ENCODE data around the gene GSTA4.

GSTA4 gene

DNA sequence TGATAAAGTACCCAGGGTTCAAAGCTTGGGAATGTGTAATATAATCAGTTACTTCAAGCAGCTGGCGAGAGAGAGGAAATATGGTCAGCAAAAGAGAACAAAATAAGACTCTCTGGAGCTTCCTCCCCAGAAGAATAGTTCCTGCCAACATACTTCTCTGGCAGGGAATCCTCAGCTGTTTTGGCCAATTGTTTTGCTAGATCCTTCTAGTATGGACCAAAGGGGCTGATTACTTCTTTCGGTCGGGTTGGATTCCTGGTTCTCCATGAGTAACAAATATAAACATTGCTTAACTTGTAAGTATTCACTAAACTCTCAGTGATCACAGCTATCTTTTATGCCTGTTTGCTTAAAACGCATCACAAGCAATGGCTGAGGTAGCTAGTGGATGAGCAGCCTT lies 38.7 kb upstream of the GSTA4 start:
- no peak for TF ChIP-seq EZH2 (IDR thresholded peaks at IDR 0.05; ENCODE audit: borderline replicate concordance, low read length)
- TF ChIP-seq, protein P1, sequence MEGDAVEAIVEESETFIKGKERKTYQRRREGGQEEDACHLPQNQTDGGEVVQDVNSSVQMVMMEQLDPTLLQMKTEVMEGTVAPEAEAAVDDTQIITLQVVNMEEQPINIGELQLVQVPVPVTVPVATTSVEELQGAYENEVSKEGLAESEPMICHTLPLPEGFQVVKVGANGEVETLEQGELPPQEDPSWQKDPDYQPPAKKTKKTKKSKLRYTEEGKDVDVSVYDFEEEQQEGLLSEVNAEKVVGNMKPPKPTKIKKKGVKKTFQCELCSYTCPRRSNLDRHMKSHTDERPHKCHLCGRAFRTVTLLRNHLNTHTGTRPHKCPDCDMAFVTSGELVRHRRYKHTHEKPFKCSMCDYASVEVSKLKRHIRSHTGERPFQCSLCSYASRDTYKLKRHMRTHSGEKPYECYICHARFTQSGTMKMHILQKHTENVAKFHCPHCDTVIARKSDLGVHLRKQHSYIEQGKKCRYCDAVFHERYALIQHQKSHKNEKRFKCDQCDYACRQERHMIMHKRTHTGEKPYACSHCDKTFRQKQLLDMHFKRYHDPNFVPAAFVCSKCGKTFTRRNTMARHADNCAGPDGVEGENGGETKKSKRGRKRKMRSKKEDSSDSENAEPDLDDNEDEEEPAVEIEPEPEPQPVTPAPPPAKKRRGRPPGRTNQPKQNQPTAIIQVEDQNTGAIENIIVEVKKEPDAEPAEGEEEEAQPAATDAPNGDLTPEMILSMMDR (IDR thresholded peaks at IDR 0.05; ENCODE audit: low read length) = no peak
- no peak overlapping the region for H2AFZ ChIP-seq (ENCODE audit: low read length)
- H3K9ac ChIP-seq (ENCODE audit: low read length) = no peak overlapping the region
- H3K4me2 ChIP-seq (ENCODE audit: low read length) = no peak overlapping the region
- H3K79me2 ChIP-seq (ENCODE audit: insufficient read depth, low read length) = no peaks in the 10 kb centered on the region
- no peaks in the 10 kb centered on the region for H3K27me3 ChIP-seq (ENCODE audit: insufficient read depth, low read length)
- no peak overlapping the region for H3K27ac ChIP-seq (ENCODE audit: low read depth, low read length, poor library complexity, severe bottlenecking)
- no peak overlapping the region for H3K4me3 ChIP-seq (ENCODE audit: low read depth, low read length, poor library complexity, severe bottlenecking)
- no peaks in the 10 kb centered on the region for H3K4me1 ChIP-seq (ENCODE audit: insufficient read depth, low read length, severe bottlenecking)
- H4K20me1 ChIP-seq (ENCODE audit: insufficient read depth, low read length) = no peaks in the 10 kb centered on the region
- H3K36me3 ChIP-seq (ENCODE audit: insufficient read depth, low read length) = no peaks in the 10 kb centered on the region
- no peaks in the 10 kb centered on the region for H3K9me3 ChIP-seq (ENCODE audit: low read length)
- no peaks in the 10 kb centered on the region for H3F3A ChIP-seq (ENCODE audit: insufficient read depth, low read length)
- H3K9me2 ChIP-seq (ENCODE audit: low read depth, low read length) = no peaks in the 10 kb centered on the region

- Histone ChIP-seq H3K27me3 (ENCODE audit: insufficient read depth, low read length) (no peaks in the 10 kb centered on the region), H3K4me3 (ENCODE audit: low read depth, low read length, poor library complexity, severe bottlenecking) (no peak overlapping the region), H3F3A (ENCODE audit: insufficient read depth, low read length) (no peaks in the 10 kb centered on the region), H3K27ac (ENCODE audit: low read depth, low read length, poor library complexity, severe bottlenecking) (no peak overlapping the region), H4K20me1 (ENCODE audit: insufficient read depth, low read length) (no peaks in the 10 kb centered on the region), H3K9me2 (ENCODE audit: low read depth, low read length) (no peaks in the 10 kb centered on the region), H3K9ac (ENCODE audit: low read length) (no peak overlapping the region), H3K9me3 (ENCODE audit: low read length) (no peaks in the 10 kb centered on the region), H3K4me1 (ENCODE audit: insufficient read depth, low read length, severe bottlenecking) (no peaks in the 10 kb centered on the region), H3K79me2 (ENCODE audit: insufficient read depth, low read length) (no peaks in the 10 kb centered on the region), H3K36me3 (ENCODE audit: insufficient read depth, low read length) (no peaks in the 10 kb centered on the region), H2AFZ (ENCODE audit: low read length) (no peak overlapping the region), H3K4me2 (ENCODE audit: low read length) (no peak overlapping the region)
- TF ChIP-seq, protein P1 (IDR thresholded peaks at IDR 0.05; ENCODE audit: low read length) = no peak
- TF ChIP-seq EZH2 (IDR thresholded peaks at IDR 0.05; ENCODE audit: borderline replicate concordance, low read length) = no peak
These were observed 37.8 kb upstream of the GSTA4 start for GRCh38 chr6:53032849-53033248.

GRCh38 chr6:53031281-53031680 lies 36.2 kb upstream of the GSTA4 start:
- H3F3A ChIP-seq (ENCODE audit: insufficient read depth, low read length) = no peaks in the 10 kb centered on the region
- H3K79me2 ChIP-seq (ENCODE audit: insufficient read depth, low read length) = no peaks in the 10 kb centered on the region
- H3K9me3 ChIP-seq (ENCODE audit: low read length) = no peaks in the 10 kb centered on the region
- no peak overlapping the region for H3K9ac ChIP-seq (ENCODE audit: low read length)
- H3K9me2 ChIP-seq (ENCODE audit: low read depth, low read length) = no peaks in the 10 kb centered on the region
- no peaks in the 10 kb centered on the region for H3K27me3 ChIP-seq (ENCODE audit: insufficient read depth, low read length)
- H3K4me1 ChIP-seq (ENCODE audit: insufficient read depth, low read length, severe bottlenecking) = no peaks in the 10 kb centered on the region
- no peaks in the 10 kb centered on the region for H3K36me3 ChIP-seq (ENCODE audit: insufficient read depth, low read length)
- H3K27ac ChIP-seq (ENCODE audit: low read depth, low read length, poor library complexity, severe bottlenecking) = no peak overlapping the region
- TF ChIP-seq, protein P1 (IDR thresholded peaks at IDR 0.05; ENCODE audit: low read length) = no peak
- TF ChIP-seq EZH2 (IDR thresholded peaks at IDR 0.05; ENCODE audit: borderline replicate concordance, low read length) = no peak
- H4K20me1 ChIP-seq (ENCODE audit: insufficient read depth, low read length) = no peaks in the 10 kb centered on the region
- no peak overlapping the region for H2AFZ ChIP-seq (ENCODE audit: low read length)
- no peak overlapping the region for H3K4me3 ChIP-seq (ENCODE audit: low read depth, low read length, poor library complexity, severe bottlenecking)
- no peak overlapping the region for H3K4me2 ChIP-seq (ENCODE audit: low read length)
